ENCODE results near the gene ANXA3.

The ANXA3 gene

DNA sequence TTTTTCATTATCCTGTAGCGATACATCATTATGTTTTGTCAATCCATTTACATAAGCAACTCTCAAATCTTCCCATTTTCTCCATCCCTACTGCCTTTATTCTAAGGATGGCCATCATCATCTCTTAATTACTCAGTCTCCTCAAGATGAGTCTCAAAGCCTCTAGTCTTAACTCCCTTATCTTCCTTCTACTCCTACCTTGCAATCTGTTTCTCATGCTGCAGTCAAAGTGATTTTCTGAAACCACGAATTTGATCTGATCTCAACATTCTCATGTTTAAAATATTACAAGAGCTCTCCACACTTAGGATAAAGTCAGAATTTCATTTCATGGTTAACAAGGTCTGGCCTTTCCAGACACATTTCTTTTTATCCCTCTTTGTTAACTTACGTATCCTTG is 51.8 kb downstream of the ANXA3 start:
- TF ChIP-seq, protein P1, sequence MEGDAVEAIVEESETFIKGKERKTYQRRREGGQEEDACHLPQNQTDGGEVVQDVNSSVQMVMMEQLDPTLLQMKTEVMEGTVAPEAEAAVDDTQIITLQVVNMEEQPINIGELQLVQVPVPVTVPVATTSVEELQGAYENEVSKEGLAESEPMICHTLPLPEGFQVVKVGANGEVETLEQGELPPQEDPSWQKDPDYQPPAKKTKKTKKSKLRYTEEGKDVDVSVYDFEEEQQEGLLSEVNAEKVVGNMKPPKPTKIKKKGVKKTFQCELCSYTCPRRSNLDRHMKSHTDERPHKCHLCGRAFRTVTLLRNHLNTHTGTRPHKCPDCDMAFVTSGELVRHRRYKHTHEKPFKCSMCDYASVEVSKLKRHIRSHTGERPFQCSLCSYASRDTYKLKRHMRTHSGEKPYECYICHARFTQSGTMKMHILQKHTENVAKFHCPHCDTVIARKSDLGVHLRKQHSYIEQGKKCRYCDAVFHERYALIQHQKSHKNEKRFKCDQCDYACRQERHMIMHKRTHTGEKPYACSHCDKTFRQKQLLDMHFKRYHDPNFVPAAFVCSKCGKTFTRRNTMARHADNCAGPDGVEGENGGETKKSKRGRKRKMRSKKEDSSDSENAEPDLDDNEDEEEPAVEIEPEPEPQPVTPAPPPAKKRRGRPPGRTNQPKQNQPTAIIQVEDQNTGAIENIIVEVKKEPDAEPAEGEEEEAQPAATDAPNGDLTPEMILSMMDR (IDR thresholded peaks at IDR 0.05; ENCODE audit: low read depth, low read length) = no peak

DNA sequence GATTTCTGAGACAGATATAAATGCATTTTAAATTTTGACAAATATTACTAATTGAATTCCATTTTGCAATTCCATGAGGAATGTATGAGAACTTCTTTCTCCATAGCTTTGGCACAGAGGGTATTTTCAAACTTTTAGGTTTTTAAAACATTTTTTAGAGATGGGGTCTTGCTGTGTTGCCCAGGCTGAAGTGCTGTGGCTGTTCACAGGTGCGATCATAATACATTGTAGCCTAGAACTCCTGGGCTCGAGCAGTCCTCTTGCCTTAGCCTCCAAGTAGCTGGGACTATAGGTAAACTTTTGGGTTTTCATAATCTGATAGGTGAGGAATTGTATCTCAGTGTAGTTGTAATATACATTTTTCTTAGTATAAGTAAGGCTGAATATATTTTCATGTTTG is 53.4 kb downstream of the ANXA3 start:
- TF ChIP-seq, protein P1 (IDR thresholded peaks at IDR 0.05; ENCODE audit: low read depth, low read length) = no peak
- H3K4me3 ChIP-seq (ENCODE audit: low read depth, low read length) = no peak overlapping the region

More for the DNA sequence above, 51.8 kb downstream of the ANXA3 start:
- no peak overlapping the region for H3K4me3 ChIP-seq (ENCODE audit: low read depth, low read length)

DNA sequence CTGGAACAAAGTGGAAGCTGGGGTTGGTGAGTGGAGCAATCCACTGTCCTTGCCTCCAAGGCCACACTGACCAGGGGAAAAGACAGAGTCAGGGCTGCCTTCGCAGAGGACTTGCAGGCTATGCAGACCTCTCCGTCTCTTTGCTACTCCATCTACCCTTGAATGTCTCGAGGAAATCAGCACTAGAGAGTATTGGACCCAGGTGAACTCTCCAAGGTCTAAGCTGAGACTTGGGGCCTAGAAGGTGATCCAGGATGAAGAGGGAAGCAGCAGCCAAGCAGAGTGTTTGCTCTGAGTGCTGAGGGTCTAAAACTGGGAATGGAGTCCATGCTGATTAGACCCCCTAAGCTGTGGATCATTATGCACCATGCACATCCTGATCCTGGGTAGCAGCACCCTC is 54.5 kb downstream of the ANXA3 start:
- no peak overlapping the region for H3K4me3 ChIP-seq (ENCODE audit: low read depth, low read length)
- TF ChIP-seq, protein P1 (IDR thresholded peaks at IDR 0.05; ENCODE audit: low read depth, low read length) = no peak

DNA sequence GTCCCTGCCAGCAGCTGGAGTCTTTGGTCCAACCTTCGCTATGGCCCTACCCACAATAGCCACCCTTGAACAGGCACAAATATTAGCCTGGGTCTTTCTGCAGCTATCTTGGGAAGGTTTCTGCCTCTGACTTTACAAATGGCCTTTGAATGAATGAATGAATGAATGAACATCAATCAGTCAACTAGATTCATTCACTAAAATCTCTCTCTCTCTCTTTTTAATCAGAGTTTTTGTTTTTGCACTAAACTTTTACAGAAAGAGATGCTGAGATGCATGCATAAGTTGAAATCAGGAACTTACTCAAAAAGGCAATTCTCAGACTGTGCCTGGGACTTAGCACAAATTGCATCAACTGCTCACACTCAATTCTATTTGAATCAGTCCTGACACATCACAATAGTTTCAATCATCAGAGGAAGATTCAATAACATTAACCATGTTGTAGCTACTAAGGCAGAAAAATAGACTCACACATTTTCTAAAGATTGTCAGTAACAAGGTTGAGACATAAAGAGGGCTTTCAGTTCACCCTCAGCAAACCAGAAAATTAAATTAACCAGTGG is 55.0 kb downstream of the ANXA3 start:
- TF ChIP-seq, protein P1 (IDR thresholded peaks at IDR 0.05; ENCODE audit: low read depth, low read length) = no peak
- no peak overlapping the region for H3K4me3 ChIP-seq (ENCODE audit: low read depth, low read length)

DNA sequence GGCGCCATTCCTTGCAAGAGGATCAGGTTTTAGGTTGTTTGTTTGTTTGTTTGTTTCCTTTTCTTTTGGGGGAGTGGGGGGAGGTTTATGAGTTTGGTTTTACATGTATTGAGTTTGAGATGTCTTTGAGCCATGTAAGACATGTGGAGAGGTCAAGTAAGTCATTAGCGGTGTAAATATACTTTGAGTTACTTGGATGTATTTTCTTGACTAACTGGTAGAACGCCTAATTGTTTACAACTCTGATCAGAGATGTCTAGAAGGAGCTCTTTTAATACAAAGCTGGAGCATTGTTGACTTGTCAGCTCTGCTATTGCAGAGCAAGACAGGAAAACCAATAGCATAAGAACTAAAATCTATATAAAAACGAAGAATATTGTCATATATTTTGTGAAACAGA is 57.1 kb downstream of the ANXA3 start:
- no peak overlapping the region for H3K4me3 ChIP-seq (ENCODE audit: low read depth, low read length)
- TF ChIP-seq, protein P1 (IDR thresholded peaks at IDR 0.05; ENCODE audit: low read depth, low read length) = no peak

DNA sequence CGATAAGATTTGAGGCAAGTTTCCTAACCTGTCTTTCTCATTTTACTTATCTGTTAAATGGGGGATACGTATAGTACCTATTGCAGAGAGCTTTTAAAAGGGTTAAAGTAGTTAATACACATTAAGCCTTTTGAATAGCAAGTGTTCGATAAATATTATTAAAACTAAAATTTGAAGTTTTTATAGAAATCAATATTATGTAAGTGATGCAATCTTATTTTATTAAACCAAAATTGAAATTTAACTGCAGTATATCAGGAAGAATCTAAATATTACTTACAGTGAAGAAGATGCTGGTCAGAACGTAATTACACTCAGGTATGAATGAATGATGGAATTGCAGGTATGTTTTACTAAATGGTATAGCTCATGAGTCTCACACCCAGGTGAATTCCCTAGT is 58.0 kb downstream of the ANXA3 start:
- TF ChIP-seq, protein P1 (IDR thresholded peaks at IDR 0.05; ENCODE audit: low read depth, low read length) = no peak
- no peak overlapping the region for H3K4me3 ChIP-seq (ENCODE audit: low read depth, low read length)

DNA sequence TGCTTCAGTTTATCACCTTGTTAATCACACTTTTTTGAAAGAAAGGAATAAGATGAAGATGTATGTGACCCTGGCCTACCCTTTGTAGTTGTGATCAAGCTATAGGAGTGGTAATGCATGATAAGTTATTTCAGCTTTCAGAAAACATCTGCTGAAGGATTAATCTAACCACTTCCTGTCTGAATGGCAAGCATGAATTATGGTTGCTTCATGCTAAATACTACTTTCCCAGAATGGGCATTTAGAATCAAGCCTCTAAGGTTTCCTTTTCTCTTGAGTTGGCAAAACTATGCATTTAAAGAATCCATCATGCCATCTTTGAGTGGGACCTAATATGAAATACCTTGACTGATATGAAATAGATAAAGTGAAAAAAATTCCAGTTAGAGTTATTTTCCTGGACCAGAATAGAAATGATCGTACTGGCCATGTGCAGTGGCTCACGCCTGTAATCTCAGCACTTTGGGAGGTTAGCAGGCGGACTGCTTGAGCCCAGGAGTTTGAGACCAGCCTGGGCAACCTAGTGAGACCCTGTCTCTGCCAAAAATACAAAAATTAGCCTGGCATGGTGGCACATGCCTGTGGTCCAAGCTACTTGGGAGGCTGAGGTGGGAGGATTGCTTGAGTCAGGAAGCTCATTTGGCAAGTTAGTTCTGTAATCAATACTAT is 59.1 kb downstream of the ANXA3 start:
- no peak overlapping the region for H3K4me3 ChIP-seq (ENCODE audit: low read depth, low read length)
- TF ChIP-seq, protein P1 (IDR thresholded peaks at IDR 0.05; ENCODE audit: low read depth, low read length) = no peak

All from WI38 (cell line).